Activated CD8-positive, alpha-beta memory T cell treated with anti-CD3 and anti-CD28 coated beads for 4 hours (primary cell): Measurements from ENCODE around the gene DYNC2I2.

Source experiments
- DNase-seq, 2 donors: peaks; one replicate each; pipeline ENCODE4 v3.0.0-alpha.2; 2020; ENCODE audit warnings: low read depth in 2 of 2

DYNC2I2 gene

GRCh38 chr9:128636024-128636390 is 20.6 kb downstream of the DYNC2I2 start:
- DNase-seq = no peak

- no peak for DNase-seq
Measured at GRCh38 chr9:128635266-128636023, 21.2 kb downstream of the DYNC2I2 start.

GRCh38 chr9:128634651-128635262 is 21.9 kb downstream of the DYNC2I2 start:
- no peak for DNase-seq

GRCh38 chr9:128634111-128634510 is 22.5 kb downstream of the DYNC2I2 start:
- DNase-seq = no peak

GRCh38 chr9:128633601-128634000 is 23.0 kb downstream of the DYNC2I2 start:
- no peak for DNase-seq

- no peak for DNase-seq
Measured at GRCh38 chr9:128633057-128633456, 23.6 kb downstream of the DYNC2I2 start.

- DNase-seq = no peak
Measured at GRCh38 chr9:128632486-128632885, 24.2 kb downstream of the DYNC2I2 start.

GRCh38 chr9:128632066-128632465 is 24.6 kb downstream of the DYNC2I2 start:
- DNase-seq = no peak

GRCh38 chr9:128631636-128632035 is 25.0 kb downstream of the DYNC2I2 start:
- no peak for DNase-seq

GRCh38 chr9:128629852-128630545 is 26.6 kb downstream of the DYNC2I2 start:
- DNase-seq = no peak

- no peak for DNase-seq
Measured at GRCh38 chr9:128629136-128629535, 27.5 kb downstream of the DYNC2I2 start.

GRCh38 chr9:128628471-128629048 is 28.1 kb downstream of the DYNC2I2 start:
- no peak for DNase-seq

- no peak for DNase-seq
Measured at GRCh38 chr9:128627906-128628305, 28.7 kb downstream of the DYNC2I2 start.

- no peak for DNase-seq
Measured at GRCh38 chr9:128627127-128627715, 29.4 kb downstream of the DYNC2I2 start.

GRCh38 chr9:128626181-128626580 is 30.5 kb downstream of the DYNC2I2 start:
- DNase-seq = no peak

GRCh38 chr9:128625391-128626146 is 31.1 kb downstream of the DYNC2I2 start:
- no peak for DNase-seq

- no peak for DNase-seq
Measured at GRCh38 chr9:128624566-128624965, 32.1 kb downstream of the DYNC2I2 start.

GRCh38 chr9:128621730-128622455 is 34.8 kb downstream of the DYNC2I2 start:
- no peak for DNase-seq

- no peak for DNase-seq
Measured at GRCh38 chr9:128619779-128620178, 36.9 kb downstream of the DYNC2I2 start.

GRCh38 chr9:128619127-128619526 is 37.5 kb downstream of the DYNC2I2 start:
- no peak for DNase-seq

GRCh38 chr9:128617943-128618342 is 38.7 kb downstream of the DYNC2I2 start:
- DNase-seq = no peak
